Measurements from ENCODE around the gene REC114.

Gene REC114

DNA sequence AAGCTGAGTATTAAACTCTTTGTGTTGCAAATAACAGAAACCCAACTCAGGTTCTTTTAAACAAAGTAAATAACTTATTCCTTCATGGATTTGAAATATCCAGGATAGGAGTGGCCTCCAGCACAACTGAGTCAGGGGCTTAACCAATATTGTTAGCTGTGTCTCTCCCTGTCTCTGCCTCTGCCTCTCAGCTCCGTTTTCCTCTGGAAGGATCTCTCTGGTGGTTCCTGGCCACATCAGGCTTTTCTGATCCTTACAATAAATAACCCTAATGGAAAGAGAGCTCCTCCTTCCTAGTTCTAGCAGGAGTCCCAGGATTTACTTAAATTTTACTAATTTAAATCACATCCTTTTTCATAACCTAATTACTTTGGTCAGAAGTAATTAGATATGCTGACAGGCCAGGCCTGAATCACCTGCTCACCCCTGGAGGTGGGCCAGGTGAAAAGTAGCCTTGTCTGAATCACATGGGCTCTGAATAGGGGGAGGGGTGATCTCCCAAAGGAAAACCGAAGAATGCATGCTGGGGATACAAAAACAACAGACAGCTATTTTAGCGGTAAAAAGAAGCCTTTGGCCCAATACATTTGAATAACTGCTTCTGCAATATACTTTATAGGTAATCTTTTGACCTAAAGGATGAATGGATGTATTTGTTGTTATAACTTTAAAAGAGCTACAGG is 75.4 kb downstream of the REC114 start:
- Histone ChIP-seq H3K36me3 (ENCODE audit: control insufficient read depth, insufficient read depth, low read length) (no peaks in the 10 kb centered on the region), H3K9me3 (ENCODE audit: control insufficient read depth, low read length) (no peaks in the 10 kb centered on the region), H3K4me1 (ENCODE audit: control insufficient read depth, insufficient read depth, low read length, poor library complexity, severe bottlenecking) (no peaks in the 10 kb centered on the region), H3K27me3 (replicated peaks; ENCODE audit: control insufficient read depth, insufficient read depth, low read length, poor library complexity, severe bottlenecking) (no peaks in the 10 kb centered on the region), H3K27ac (ENCODE audit: insufficient read depth, low read length, poor library complexity, severe bottlenecking) (no peak overlapping the region), H3K4me3 (ENCODE audit: insufficient read depth, low read depth, low read length, poor library complexity, severe bottlenecking) (no peak overlapping the region)
- DNase-seq = no peak

DNA sequence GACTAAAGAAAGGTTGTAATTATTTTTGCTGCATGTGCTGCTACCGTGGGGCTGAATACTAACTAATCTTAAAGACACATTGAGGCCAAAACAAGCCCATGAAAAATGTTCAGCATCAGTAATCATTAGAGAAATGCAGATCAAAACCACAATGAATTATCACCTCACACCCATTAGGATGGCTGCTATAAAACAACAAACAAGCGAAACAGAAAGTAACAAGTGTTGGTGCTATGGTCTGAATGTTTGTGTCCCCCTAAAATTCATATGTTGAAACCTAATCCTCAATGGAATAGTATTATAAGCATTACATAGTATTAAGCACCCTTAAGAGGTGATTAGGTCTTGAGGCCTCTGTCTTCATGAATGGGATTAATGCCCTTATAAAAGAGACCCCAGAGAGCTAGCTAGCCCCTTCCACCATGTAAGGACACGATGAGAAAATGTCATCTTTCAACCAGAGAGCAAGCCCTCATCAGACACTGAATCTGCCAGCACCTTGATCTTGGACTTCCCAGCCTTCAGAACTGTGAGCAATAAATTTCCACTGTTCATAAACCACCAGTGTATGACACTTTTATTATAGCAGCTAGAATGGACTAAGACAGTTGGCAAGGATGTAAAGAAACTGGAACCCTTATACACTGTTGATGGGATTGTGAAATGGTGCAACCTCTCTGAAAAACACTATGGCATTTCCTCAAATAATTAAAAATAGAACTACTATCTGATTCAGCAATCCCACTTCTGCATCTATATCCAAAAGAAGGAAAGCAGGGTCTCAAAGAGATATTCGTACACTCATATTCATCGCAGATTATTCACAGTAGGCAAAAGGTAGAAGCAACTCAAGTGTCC is 76.1 kb downstream of the REC114 start:
- DNase-seq = no peak
- Histone ChIP-seq H3K9me3 (ENCODE audit: control insufficient read depth, low read length) (no peaks in the 10 kb centered on the region), H3K4me1 (ENCODE audit: control insufficient read depth, insufficient read depth, low read length, poor library complexity, severe bottlenecking) (no peaks in the 10 kb centered on the region), H3K36me3 (ENCODE audit: control insufficient read depth, insufficient read depth, low read length) (no peaks in the 10 kb centered on the region), H3K27me3 (replicated peaks; ENCODE audit: control insufficient read depth, insufficient read depth, low read length, poor library complexity, severe bottlenecking) (no peaks in the 10 kb centered on the region), H3K27ac (ENCODE audit: insufficient read depth, low read length, poor library complexity, severe bottlenecking) (no peak overlapping the region), H3K4me3 (ENCODE audit: insufficient read depth, low read depth, low read length, poor library complexity, severe bottlenecking) (no peak overlapping the region)

DNA sequence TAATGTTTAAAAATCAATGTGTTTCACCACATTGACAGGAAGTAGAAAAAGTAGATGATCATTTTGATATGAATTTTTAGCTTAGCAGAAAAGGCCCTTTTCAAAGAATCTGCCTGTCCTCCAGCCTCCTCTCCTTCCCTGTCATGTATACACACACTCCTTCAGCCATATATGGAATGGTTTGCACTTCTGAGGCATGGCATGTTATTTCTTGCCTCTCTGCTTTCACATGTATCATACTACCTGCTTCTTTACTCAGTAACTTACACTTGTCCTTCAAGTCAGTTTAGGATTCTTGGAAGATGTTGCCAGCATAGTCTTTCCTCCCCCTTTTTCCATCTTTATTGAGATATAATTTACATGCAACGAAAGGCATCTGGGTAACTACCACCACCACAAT is 79.0 kb downstream of the REC114 start:
- H3K27ac ChIP-seq (ENCODE audit: insufficient read depth, low read length, poor library complexity, severe bottlenecking) = no peak overlapping the region
- H3K4me1 ChIP-seq (ENCODE audit: control insufficient read depth, insufficient read depth, low read length, poor library complexity, severe bottlenecking) = no peaks in the 10 kb centered on the region
- no peaks in the 10 kb centered on the region for H3K9me3 ChIP-seq (ENCODE audit: control insufficient read depth, low read length)

DNA sequence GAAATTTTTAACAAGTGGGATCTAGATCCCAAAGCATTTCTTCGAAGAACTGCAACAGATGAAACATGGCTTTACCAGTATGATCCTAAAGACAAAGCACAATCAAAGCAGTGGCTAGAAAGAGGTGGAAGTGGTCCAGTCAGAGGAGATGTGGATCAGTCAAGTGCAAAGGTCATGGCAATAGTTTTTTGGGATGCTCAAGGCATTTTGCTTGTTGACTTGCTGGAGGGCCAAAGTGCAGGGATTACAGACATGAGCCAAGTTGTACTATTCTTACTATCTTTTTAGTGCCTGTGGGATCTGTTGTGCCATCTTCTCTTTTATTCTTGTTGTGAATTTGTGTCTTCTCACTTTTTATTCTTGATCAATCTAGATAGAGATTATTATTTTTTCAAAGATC is 82.0 kb downstream of the REC114 start:
- DNase-seq = no peak
- no peaks in the 10 kb centered on the region for H3K36me3 ChIP-seq (ENCODE audit: control insufficient read depth, insufficient read depth, low read length)
- H3K4me3 ChIP-seq (ENCODE audit: insufficient read depth, low read depth, low read length, poor library complexity, severe bottlenecking) = no peak overlapping the region
- H3K4me1 ChIP-seq (ENCODE audit: control insufficient read depth, insufficient read depth, low read length, poor library complexity, severe bottlenecking) = no peaks in the 10 kb centered on the region
- H3K27me3 ChIP-seq (replicated peaks; ENCODE audit: control insufficient read depth, insufficient read depth, low read length, poor library complexity, severe bottlenecking) = no peaks in the 10 kb centered on the region
- H3K9me3 ChIP-seq (ENCODE audit: control insufficient read depth, low read length) = no peaks in the 10 kb centered on the region
- no peak overlapping the region for H3K27ac ChIP-seq (ENCODE audit: insufficient read depth, low read length, poor library complexity, severe bottlenecking)

More for the DNA sequence above, 79.0 kb downstream of the REC114 start:
- Histone ChIP-seq H3K4me3 (ENCODE audit: insufficient read depth, low read depth, low read length, poor library complexity, severe bottlenecking) (no peak overlapping the region), H3K27me3 (replicated peaks; ENCODE audit: control insufficient read depth, insufficient read depth, low read length, poor library complexity, severe bottlenecking) (no peaks in the 10 kb centered on the region), H3K36me3 (ENCODE audit: control insufficient read depth, insufficient read depth, low read length) (no peaks in the 10 kb centered on the region)
- DNase-seq = no peak

DNA sequence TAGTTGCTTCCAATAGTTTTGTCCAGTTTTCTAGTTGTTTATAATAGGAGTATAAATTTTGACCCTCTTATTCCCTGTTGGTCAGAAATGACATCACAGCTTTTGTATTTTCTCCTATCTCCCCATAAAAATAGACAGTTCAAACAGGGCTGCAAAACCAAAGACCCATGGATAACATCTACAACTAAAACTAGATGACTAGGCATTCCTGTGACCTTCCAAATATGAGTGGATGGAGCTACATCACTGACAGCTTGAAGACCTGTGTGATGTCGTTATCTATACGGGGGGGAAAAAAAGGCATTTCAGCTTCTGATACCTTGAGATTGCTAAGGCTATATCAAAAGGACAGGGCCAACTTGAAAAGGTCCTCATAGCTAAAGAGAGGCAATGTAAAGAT is 84.6 kb downstream of the REC114 start:
- no peak overlapping the region for H3K27ac ChIP-seq (ENCODE audit: insufficient read depth, low read length, poor library complexity, severe bottlenecking)
- no peak for DNase-seq
- no peak overlapping the region for H3K4me3 ChIP-seq (ENCODE audit: insufficient read depth, low read depth, low read length, poor library complexity, severe bottlenecking)
- H3K4me1 ChIP-seq (ENCODE audit: control insufficient read depth, insufficient read depth, low read length, poor library complexity, severe bottlenecking) = no peaks in the 10 kb centered on the region
- H3K9me3 ChIP-seq (ENCODE audit: control insufficient read depth, low read length) = no peaks in the 10 kb centered on the region
- H3K36me3 ChIP-seq (ENCODE audit: control insufficient read depth, insufficient read depth, low read length) = no peaks in the 10 kb centered on the region
- H3K27me3 ChIP-seq (replicated peaks; ENCODE audit: control insufficient read depth, insufficient read depth, low read length, poor library complexity, severe bottlenecking) = no peaks in the 10 kb centered on the region

DNA sequence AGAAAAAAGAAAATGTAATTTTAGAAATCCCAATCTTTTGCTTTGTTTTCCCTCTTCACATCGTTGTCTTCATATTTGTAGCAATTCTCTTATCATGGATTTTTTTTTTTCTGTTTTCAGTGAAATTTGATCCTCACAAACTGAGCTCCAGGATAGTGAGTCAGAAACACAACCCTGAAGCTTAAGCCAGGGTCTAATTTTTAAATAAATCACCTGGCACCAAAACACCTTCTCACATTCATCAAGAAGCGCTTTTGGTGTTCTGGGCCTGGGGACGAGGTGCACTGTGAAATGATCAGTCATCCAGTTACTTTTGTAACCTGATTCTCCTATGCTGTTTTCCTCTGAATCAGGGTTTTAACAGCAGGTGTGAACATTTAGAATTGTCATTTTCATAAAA is 87.7 kb downstream of the REC114 start:
- Histone ChIP-seq H3K9me3 (ENCODE audit: control insufficient read depth, low read length) (no peaks in the 10 kb centered on the region), H3K4me3 (ENCODE audit: insufficient read depth, low read depth, low read length, poor library complexity, severe bottlenecking) (no peak overlapping the region), H3K27ac (ENCODE audit: insufficient read depth, low read length, poor library complexity, severe bottlenecking) (no peak overlapping the region), H3K27me3 (replicated peaks; ENCODE audit: control insufficient read depth, insufficient read depth, low read length, poor library complexity, severe bottlenecking) (no peaks in the 10 kb centered on the region), H3K4me1 (ENCODE audit: control insufficient read depth, insufficient read depth, low read length, poor library complexity, severe bottlenecking) (no peaks in the 10 kb centered on the region), H3K36me3 (ENCODE audit: control insufficient read depth, insufficient read depth, low read length) (no peaks in the 10 kb centered on the region)
- DNase-seq = no peak

DNA sequence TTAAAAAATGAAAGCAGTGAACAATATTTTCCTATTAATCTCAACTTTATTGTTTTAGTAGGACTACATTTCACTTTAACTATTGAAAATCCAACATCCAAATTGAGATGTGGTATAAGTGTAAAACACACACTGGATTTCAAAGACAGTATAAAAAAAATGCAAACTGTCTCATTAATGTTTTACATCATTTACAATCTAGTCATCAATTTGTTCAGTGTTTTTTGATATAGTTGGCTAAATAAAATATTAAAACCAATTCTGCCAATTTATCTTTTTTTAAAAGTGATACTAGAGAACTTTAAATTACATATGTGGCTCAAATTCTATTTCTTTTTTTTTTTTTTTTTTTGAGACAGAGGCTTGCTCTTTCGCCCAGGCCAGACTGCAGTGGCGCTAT is 95.2 kb downstream of the REC114 start:
- no peak for DNase-seq
- H3K36me3 ChIP-seq (ENCODE audit: control insufficient read depth, insufficient read depth, low read length) = no peaks in the 10 kb centered on the region
- H3K27ac ChIP-seq (ENCODE audit: insufficient read depth, low read length, poor library complexity, severe bottlenecking) = no peak overlapping the region
- H3K27me3 ChIP-seq (replicated peaks; ENCODE audit: control insufficient read depth, insufficient read depth, low read length, poor library complexity, severe bottlenecking) = no peaks in the 10 kb centered on the region
- no peaks in the 10 kb centered on the region for H3K9me3 ChIP-seq (ENCODE audit: control insufficient read depth, low read length)
- no peaks in the 10 kb centered on the region for H3K4me1 ChIP-seq (ENCODE audit: control insufficient read depth, insufficient read depth, low read length, poor library complexity, severe bottlenecking)
- no peak overlapping the region for H3K4me3 ChIP-seq (ENCODE audit: insufficient read depth, low read depth, low read length, poor library complexity, severe bottlenecking)

DNA sequence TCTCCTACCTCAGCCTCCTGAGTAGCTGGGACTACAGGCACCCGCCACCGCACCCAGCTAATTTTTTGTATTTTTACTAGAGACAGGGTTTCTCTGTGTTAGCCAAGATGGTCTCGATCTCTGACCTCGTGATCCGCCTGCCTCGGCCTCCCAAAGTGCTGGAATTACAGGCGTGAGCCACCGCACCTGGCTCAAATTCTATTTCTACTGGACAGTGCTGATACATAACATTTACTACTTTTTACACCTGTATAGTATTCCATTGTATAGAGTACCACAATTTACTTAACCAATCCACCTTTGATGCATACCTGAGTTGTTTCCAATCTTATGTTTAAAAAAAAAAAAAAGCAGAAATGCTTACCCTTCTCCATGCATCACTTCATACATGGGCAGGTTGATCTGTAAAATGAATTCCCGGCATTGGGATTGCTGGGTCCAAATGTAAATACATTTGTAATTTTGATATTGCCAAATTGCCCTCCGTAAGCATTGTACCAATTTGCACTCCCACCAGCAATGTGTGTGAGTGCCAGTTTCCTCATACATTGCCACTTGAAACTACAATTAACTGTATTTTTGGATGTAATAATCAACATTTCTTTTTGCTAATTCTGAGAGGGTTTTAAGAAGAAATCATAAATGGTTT is 95.7 kb downstream of the REC114 start:
- Histone ChIP-seq H3K27ac (ENCODE audit: insufficient read depth, low read length, poor library complexity, severe bottlenecking) (no peak overlapping the region), H3K4me1 (ENCODE audit: control insufficient read depth, insufficient read depth, low read length, poor library complexity, severe bottlenecking) (no peaks in the 10 kb centered on the region), H3K9me3 (ENCODE audit: control insufficient read depth, low read length) (no peaks in the 10 kb centered on the region), H3K36me3 (ENCODE audit: control insufficient read depth, insufficient read depth, low read length) (no peaks in the 10 kb centered on the region), H3K4me3 (ENCODE audit: insufficient read depth, low read depth, low read length, poor library complexity, severe bottlenecking) (no peak overlapping the region), H3K27me3 (replicated peaks; ENCODE audit: control insufficient read depth, insufficient read depth, low read length, poor library complexity, severe bottlenecking) (no peaks in the 10 kb centered on the region)
- DNase-seq = no peak

DNA sequence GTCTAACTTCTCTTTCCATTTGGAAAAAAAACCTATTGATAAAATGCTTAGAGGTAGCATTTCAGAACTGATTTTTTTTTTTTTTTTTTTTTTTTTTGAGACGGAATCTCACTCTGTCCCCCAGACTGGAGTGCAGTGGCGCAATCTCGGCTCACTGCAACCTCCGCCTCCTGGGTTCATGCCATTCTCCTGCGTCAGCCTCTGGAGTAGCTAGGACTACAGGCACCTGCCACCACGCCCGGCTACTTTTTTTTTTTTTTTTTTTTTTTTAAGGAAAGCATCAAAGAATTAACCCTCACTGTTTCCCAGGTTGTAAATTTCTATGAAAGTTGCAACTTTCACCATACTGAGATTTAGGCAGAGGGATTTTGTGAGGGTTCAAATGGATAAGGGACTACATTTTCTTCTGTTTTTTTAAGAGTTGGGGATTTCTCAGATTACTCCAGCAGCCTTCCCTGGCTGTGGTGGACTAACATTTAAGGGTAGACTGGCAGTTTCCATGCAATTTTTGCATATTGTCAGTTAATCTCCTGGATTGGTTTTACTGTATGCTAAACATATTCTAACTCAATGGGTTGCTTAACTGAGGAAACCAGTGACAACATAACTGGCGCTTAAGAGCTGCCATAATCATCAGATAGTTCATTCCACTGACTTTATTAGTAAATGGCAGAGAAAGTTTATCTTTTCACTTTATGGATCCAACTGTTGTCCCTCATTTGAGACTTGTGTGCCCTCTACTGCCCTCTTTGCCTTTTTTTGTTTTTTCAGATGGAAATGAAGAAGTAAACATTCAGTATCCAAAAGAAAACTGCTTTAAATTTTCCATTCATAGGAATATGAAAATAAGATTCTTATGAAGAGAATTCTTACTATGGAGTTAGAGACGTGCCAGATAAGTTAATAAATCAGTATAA is 96.5 kb downstream of the REC114 start:
- Histone ChIP-seq H3K36me3 (ENCODE audit: control insufficient read depth, insufficient read depth, low read length) (no peaks in the 10 kb centered on the region), H3K4me1 (ENCODE audit: control insufficient read depth, insufficient read depth, low read length, poor library complexity, severe bottlenecking) (no peaks in the 10 kb centered on the region), H3K4me3 (ENCODE audit: insufficient read depth, low read depth, low read length, poor library complexity, severe bottlenecking) (no peak overlapping the region), H3K27ac (ENCODE audit: insufficient read depth, low read length, poor library complexity, severe bottlenecking) (no peak overlapping the region), H3K9me3 (ENCODE audit: control insufficient read depth, low read length) (no peaks in the 10 kb centered on the region), H3K27me3 (replicated peaks; ENCODE audit: control insufficient read depth, insufficient read depth, low read length, poor library complexity, severe bottlenecking) (no peaks in the 10 kb centered on the region)
- no peak for DNase-seq

All from effector memory CD4-positive, alpha-beta T cell (primary cell).